H9 (cell line): ENCODE data around the gene ABCD4. TPM values are rescaled to one million over a fixed set of nuclear protein-coding genes. Genes with fewer than 3 reads are reported as not detected.

Experiments used
- DNase-seq: peaks from one replicate; pipeline ENCODE4 v3.0.0-alpha.2; 2017
- H2AFZ ChIP-seq: one replicate; pipeline ENCODE4 v1.6.1; 2013; ENCODE audit warnings: mild to moderate bottlenecking, low read length, control low read depth, moderate library complexity
- H2AK5ac ChIP-seq: 2 replicates; pipeline ENCODE4 v1.6.1; 2013; ENCODE audit warnings: low read length, control low read depth, mixed read lengths; ENCODE audit not compliant: insufficient read length
- H2BK120ac ChIP-seq: one replicate; pipeline ENCODE4 v1.6.1; 2013; ENCODE audit warnings: low read depth, mild to moderate bottlenecking, low read length, control low read depth, inconsistent platforms; ENCODE audit not compliant: poor library complexity, severe bottlenecking
- H2BK12ac ChIP-seq: 2 replicates; pipeline ENCODE4 v1.6.1; 2013; ENCODE audit warnings: low read length, control low read depth, mixed read lengths, low read depth; ENCODE audit not compliant: insufficient read length
- H2BK15ac ChIP-seq: 2 replicates; pipeline ENCODE4 v1.6.1; 2013; ENCODE audit warnings: low read depth, low read length, control low read depth
- H2BK20ac ChIP-seq: one replicate; pipeline ENCODE4 v1.6.1; 2013; ENCODE audit warnings: low read depth, mild to moderate bottlenecking, low read length, control low read depth, inconsistent platforms; ENCODE audit not compliant: poor library complexity, severe bottlenecking
- H2BK5ac ChIP-seq: 2 replicates; pipeline ENCODE4 v1.6.1; 2013; ENCODE audit warnings: low read length, control low read depth, mixed read lengths; ENCODE audit not compliant: insufficient read length
- H3K14ac ChIP-seq: 2 replicates; pipeline ENCODE4 v1.6.1; 2013; ENCODE audit warnings: low read length, control low read depth; ENCODE audit not compliant: insufficient read depth
- H3K18ac ChIP-seq: 2 replicates; pipeline ENCODE4 v1.6.1; 2013; ENCODE audit warnings: low read depth, mild to moderate bottlenecking, mixed read lengths, low read length, control low read depth; ENCODE audit not compliant: insufficient read length
- H3K23ac ChIP-seq: 2 replicates; pipeline ENCODE4 v1.6.1; 2013; ENCODE audit warnings: low read length, control low read depth, mixed read lengths, low read depth; ENCODE audit not compliant: insufficient read length
- H3K23me2 ChIP-seq: 2 replicates; pipeline ENCODE4 v1.6.1; 2013; ENCODE audit warnings: low read depth, mild to moderate bottlenecking, mixed read lengths, low read length, control low read depth; ENCODE audit not compliant: insufficient read length, poor library complexity, severe bottlenecking
- H3K27ac ChIP-seq: 2 replicates; pipeline ENCODE4 v1.5.1; 2013; ENCODE audit warnings: low read length, control low read depth, mixed read lengths, low read depth; ENCODE audit not compliant: insufficient read length
- H3K27me3 ChIP-seq: 2 replicates; pipeline ENCODE4 v1.6.1; 2013; ENCODE audit warnings: low read length, control low read depth, inconsistent platforms; ENCODE audit not compliant: insufficient read depth
- H3K4ac ChIP-seq: 2 replicates; pipeline ENCODE4 v1.6.1; 2013; ENCODE audit warnings: low read depth, mild to moderate bottlenecking, control low read depth, inconsistent platforms, low read length, moderate library complexity
- H3K4me1 ChIP-seq: 2 replicates; pipeline ENCODE4 v1.6.1; 2013; ENCODE audit warnings: low read length, control low read depth, inconsistent platforms; ENCODE audit not compliant: insufficient read depth
- H3K4me2 ChIP-seq: 2 replicates; pipeline ENCODE4 v1.6.1; 2013; ENCODE audit warnings: low read length, control low read depth, mixed read lengths; ENCODE audit not compliant: insufficient read length, insufficient read depth
- H3K56ac ChIP-seq: 2 replicates; pipeline ENCODE4 v1.6.1; 2013; ENCODE audit warnings: low read depth, mild to moderate bottlenecking, mixed read lengths, low read length, control low read depth; ENCODE audit not compliant: insufficient read length
- H3K79me1 ChIP-seq: 2 replicates; pipeline ENCODE4 v1.6.1; 2013; ENCODE audit warnings: low read depth, mild to moderate bottlenecking, moderate library complexity, low read length, control low read depth, inconsistent platforms; ENCODE audit not compliant: insufficient read depth, poor library complexity, severe bottlenecking
- H3K79me2 ChIP-seq: 2 replicates; pipeline ENCODE4 v1.6.1; 2013; ENCODE audit warnings: low read length, control low read depth, inconsistent platforms; ENCODE audit not compliant: insufficient read depth
- H3K9ac ChIP-seq: 2 replicates; pipeline ENCODE4 v1.6.1; 2013; ENCODE audit warnings: low read length, control low read depth, mixed read lengths; ENCODE audit not compliant: insufficient read length; ENCODE audit errors: extremely low read depth
- H3K9me3 ChIP-seq: one replicate; pipeline ENCODE4 v1.6.1; 2013; ENCODE audit warnings: low read depth, low read length, inconsistent platforms; ENCODE audit not compliant: control insufficient read depth
- H3T11ph ChIP-seq: one replicate; pipeline ENCODE4 v1.6.1; 2013; ENCODE audit warnings: mild to moderate bottlenecking, low read length, control low read depth, inconsistent platforms
- H4K20me1 ChIP-seq: one replicate; pipeline ENCODE4 v1.6.1; 2013; ENCODE audit not compliant: control insufficient read depth, insufficient read length, insufficient read depth
- H4K5ac ChIP-seq: 2 replicates; pipeline ENCODE4 v1.6.1; 2013; ENCODE audit warnings: low read depth, mild to moderate bottlenecking, mixed read lengths, low read length, control low read depth; ENCODE audit not compliant: insufficient read length
- H4K8ac ChIP-seq: replicated peaks from 2 replicates; pipeline ENCODE4 v1.6.1; 2013; ENCODE audit warnings: low read length, control low read depth, mixed read lengths, low read depth; ENCODE audit not compliant: insufficient read length
- H4K91ac ChIP-seq: 2 replicates; pipeline ENCODE4 v1.6.1; 2013; ENCODE audit warnings: low read depth, mild to moderate bottlenecking, moderate library complexity, mixed read lengths, low read length, control low read depth; ENCODE audit not compliant: insufficient read length
- H3K27ac Mint-ChIP-seq, 3 experiments: 2 replicates in 2 of 3; 3 replicates in 1 of 3; pipeline ENCODE4 v1.8.0; 2020 to 2021; ENCODE audit warnings: mixed read lengths in 3 of 3, mild to moderate bottlenecking in 1 of 3, moderate library complexity in 1 of 3
- H3K27me3 Mint-ChIP-seq: 2 replicates; pipeline ENCODE4 v1.8.0; 2021; ENCODE audit warnings: low read depth, mild to moderate bottlenecking, moderate library complexity, mixed read lengths
- H3K36me3 Mint-ChIP-seq, 3 experiments: 2 replicates in 2 of 3; 3 replicates in 1 of 3; pipeline ENCODE4 v1.8.0; 2020 to 2021; ENCODE audit warnings: low read depth in 3 of 3, mixed read lengths in 3 of 3; ENCODE audit not compliant: insufficient read depth in 1 of 3
- H3K4me1 Mint-ChIP-seq, 2 experiments: 2 replicates each; pipeline ENCODE4 v1.8.0; 2020; ENCODE audit warnings: mixed read lengths in 2 of 2
- H3K4me3 Mint-ChIP-seq, 2 experiments: 2 replicates in 1 of 2; 3 replicates in 1 of 2; pipeline ENCODE4 v1.8.0; 2020 to 2021; ENCODE audit warnings: mild to moderate bottlenecking in 2 of 2, mixed read lengths in 2 of 2, moderate library complexity in 1 of 2
- H3K9me3 Mint-ChIP-seq, 2 experiments: 2 replicates in 1 of 2; 3 replicates in 1 of 2; pipeline ENCODE4 v1.8.0; 2020; ENCODE audit warnings: mild to moderate bottlenecking in 2 of 2, mixed read lengths in 2 of 2, moderate library complexity in 1 of 2
- CTCF ChIP-seq: fragments of 200-600 bp; sonication (generic); conservative IDR thresholded peaks from 3 replicates; pipeline ENCODE4 v1.8.0; 2021; ENCODE audit warnings: antibody characterized with exemption, mild to moderate bottlenecking
- WGBS: extraction: QIAGEN DNeasy Blood & Tissue Kit; methylation state at CpG from one replicate; pipeline ENCODE4 v1.1.7; 2013; ENCODE audit warnings: missing lambda C conversion rate, low lambda C conversion rate, mixed read lengths; ENCODE audit not compliant: insufficient read length; ENCODE audit errors: extremely low coverage; 5-methylcytosine and 5-hydroxymethylcytosine counted together
- total RNA-seq: library from RNA; stranded (reverse); gene quantifications from 2 replicates; pipeline ENCODE4 v1.2.1, GENCODE V29; 2021

The ABCD4 gene
- total RNA-seq, 1 experiment from 2014 or later: 80.9 TPM

GRCh38 chr14:74308695-74309094 lies 6.0 kb upstream of the ABCD4 start:
- no peak overlapping the region for H2BK20ac ChIP-seq
- H3K27ac ChIP-seq: no peak overlapping the region
- H2BK12ac ChIP-seq: no peak overlapping the region
- no peak overlapping the region for H2BK120ac ChIP-seq
- H3K4me1 ChIP-seq: no peaks in the 10 kb centered on the region
- H2AFZ ChIP-seq: no peak overlapping the region
- no peak overlapping the region for H3K18ac ChIP-seq
- no peaks in the 10 kb centered on the region for H3K79me1 ChIP-seq
- H3K27me3 Mint-ChIP-seq: no peaks in the 10 kb centered on the region; the same call in 1 of the 2 replicates
- H3K4me3 Mint-ChIP-seq: no peak overlapping the region
- H4K5ac ChIP-seq: no peak overlapping the region
- H3K23me2 ChIP-seq: no peaks in the 10 kb centered on the region
- H3K27me3 ChIP-seq: no peaks in the 10 kb centered on the region
- no peak overlapping the region for H3K9ac ChIP-seq
- no CpG with 5 or more reads among the region's 5 CpGs for WGBS
- no peak for DNase-seq
- no peak overlapping the region for H3K4ac ChIP-seq
- H3K27ac Mint-ChIP-seq: peak overlapping the region in 1 of 3 experiments; percentile 1; a peak in 2 of 7 replicates
- H4K8ac ChIP-seq: no peak overlapping the region
- H3K56ac ChIP-seq: no peak overlapping the region
- H3K4me2 ChIP-seq: no peak overlapping the region
- no peak overlapping the region for H2BK5ac ChIP-seq
- no peak overlapping the region for H4K91ac ChIP-seq
- H3K14ac ChIP-seq: no peak overlapping the region
- no peaks in the 10 kb centered on the region for H3K79me2 ChIP-seq
- H3K4me1 Mint-ChIP-seq: peaks cover 3 to 4% of the 10 kb centered on the region in 2 experiments; a peak in 1 of 4 replicates
- no peaks in the 10 kb centered on the region for H4K20me1 ChIP-seq
- H3K23ac ChIP-seq: no peak overlapping the region
- no peak for TF ChIP-seq CTCF
- H3K9me3 Mint-ChIP-seq: no peaks in the 10 kb centered on the region
- no peak overlapping the region for H2BK15ac ChIP-seq
- H3T11ph ChIP-seq: no peak overlapping the region
- no peaks in the 10 kb centered on the region for H3K36me3 Mint-ChIP-seq
- no peaks in the 10 kb centered on the region for H3K9me3 ChIP-seq
- H2AK5ac ChIP-seq: no peak overlapping the region
